ENCODE results near the gene RORC. TPM values are rescaled to one million over a fixed set of nuclear protein-coding genes. Genes with fewer than 3 reads are reported as not detected.

RORC gene
- total RNA-seq, 1 experiment from 2014 or later, result 0.44 TPM

DNA sequence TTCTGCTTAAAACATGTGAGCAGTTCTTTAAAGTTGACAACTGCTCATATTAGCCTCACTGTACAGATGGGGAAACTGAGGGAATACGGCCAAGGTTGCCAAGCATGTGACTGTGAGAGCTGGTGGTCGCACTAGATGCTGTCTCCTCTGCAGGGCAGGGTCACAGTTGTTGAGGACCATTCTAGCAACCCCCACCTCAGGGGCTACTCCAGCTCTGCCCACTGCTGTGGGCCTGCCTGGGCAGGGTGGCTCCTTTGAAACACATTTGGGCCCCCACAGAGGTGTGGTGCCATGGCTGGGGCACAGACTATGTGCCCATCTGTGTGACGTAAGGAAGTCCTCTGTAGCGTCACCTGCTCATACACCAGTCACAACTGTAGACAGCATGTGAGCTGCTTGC, 21.1 kb upstream of the RORC start (continued):
- TF ChIP-seq ZNF121 (CRISPR knock-in tag; IDR thresholded peaks at IDR 0.05) (no peak), TEAD4 (CRISPR knock-in tag; IDR thresholded peaks at IDR 0.05) (no peak)
- TF ChIP-seq, protein P1, sequence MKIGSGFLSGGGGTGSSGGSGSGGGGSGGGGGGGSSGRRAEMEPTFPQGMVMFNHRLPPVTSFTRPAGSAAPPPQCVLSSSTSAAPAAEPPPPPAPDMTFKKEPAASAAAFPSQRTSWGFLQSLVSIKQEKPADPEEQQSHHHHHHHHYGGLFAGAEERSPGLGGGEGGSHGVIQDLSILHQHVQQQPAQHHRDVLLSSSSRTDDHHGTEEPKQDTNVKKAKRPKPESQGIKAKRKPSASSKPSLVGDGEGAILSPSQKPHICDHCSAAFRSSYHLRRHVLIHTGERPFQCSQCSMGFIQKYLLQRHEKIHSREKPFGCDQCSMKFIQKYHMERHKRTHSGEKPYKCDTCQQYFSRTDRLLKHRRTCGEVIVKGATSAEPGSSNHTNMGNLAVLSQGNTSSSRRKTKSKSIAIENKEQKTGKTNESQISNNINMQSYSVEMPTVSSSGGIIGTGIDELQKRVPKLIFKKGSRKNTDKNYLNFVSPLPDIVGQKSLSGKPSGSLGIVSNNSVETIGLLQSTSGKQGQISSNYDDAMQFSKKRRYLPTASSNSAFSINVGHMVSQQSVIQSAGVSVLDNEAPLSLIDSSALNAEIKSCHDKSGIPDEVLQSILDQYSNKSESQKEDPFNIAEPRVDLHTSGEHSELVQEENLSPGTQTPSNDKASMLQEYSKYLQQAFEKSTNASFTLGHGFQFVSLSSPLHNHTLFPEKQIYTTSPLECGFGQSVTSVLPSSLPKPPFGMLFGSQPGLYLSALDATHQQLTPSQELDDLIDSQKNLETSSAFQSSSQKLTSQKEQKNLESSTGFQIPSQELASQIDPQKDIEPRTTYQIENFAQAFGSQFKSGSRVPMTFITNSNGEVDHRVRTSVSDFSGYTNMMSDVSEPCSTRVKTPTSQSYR (CRISPR knock-in tag; IDR thresholded peaks at IDR 0.05), result no peak

DNA sequence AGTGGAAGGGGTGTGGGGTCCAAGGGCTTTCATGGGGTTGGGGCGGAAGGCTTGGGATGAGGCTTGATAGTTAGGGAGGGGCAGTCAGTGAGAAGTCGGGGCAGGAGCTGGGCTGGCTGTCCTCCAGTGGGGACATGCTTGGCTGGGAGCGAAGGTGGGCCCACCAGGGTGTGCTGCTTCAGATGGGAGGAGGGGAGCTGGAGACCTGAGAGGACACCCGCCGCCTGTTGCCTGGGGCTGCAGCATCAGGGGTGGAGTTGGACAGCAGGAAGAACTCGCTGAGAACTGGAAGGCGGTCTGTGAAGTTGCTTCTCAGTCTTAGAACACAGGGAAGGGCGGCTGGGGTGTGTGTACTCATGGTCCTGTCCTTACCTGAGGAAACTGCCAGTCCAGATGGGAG, 20.3 kb upstream of the RORC start:
- DNase-seq (ENCODE audit: low spot score) (no peak), ATAC-seq (no peak)
- Mint-ChIP-seq H3K4me3 (no peak overlapping the region), H3K4me1 (no peaks in the 10 kb centered on the region), H3K27ac (no peak overlapping the region), H3K9me3 (no peaks in the 10 kb centered on the region), H3K27me3 (ENCODE audit: low read depth) (peaks cover 18% of the 10 kb centered on the region), H3K36me3 (no peaks in the 10 kb centered on the region)
- POLR2A ChIA-PET, result no interaction called here
- no peak for TF ChIP-seq IRF2 (CRISPR knock-in tag; IDR thresholded peaks at IDR 0.05; ENCODE audit: borderline replicate concordance, low read depth)
- TF ChIP-seq, protein P2, sequence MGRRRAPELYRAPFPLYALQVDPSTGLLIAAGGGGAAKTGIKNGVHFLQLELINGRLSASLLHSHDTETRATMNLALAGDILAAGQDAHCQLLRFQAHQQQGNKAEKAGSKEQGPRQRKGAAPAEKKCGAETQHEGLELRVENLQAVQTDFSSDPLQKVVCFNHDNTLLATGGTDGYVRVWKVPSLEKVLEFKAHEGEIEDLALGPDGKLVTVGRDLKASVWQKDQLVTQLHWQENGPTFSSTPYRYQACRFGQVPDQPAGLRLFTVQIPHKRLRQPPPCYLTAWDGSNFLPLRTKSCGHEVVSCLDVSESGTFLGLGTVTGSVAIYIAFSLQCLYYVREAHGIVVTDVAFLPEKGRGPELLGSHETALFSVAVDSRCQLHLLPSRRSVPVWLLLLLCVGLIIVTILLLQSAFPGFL (CRISPR knock-in tag; IDR thresholded peaks at IDR 0.05; ENCODE audit: borderline replicate concordance), result no peak
- TF ChIP-seq ZNF219 (CRISPR knock-in tag; IDR thresholded peaks at IDR 0.05; ENCODE audit: borderline replicate concordance), result no peak
- TF ChIP-seq, protein P3, sequence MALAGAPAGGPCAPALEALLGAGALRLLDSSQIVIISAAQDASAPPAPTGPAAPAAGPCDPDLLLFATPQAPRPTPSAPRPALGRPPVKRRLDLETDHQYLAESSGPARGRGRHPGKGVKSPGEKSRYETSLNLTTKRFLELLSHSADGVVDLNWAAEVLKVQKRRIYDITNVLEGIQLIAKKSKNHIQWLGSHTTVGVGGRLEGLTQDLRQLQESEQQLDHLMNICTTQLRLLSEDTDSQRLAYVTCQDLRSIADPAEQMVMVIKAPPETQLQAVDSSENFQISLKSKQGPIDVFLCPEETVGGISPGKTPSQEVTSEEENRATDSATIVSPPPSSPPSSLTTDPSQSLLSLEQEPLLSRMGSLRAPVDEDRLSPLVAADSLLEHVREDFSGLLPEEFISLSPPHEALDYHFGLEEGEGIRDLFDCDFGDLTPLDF (CRISPR knock-in tag; IDR thresholded peaks at IDR 0.05), result no peak
- no peak for TF ChIP-seq FOXK1 (CRISPR knock-in tag; IDR thresholded peaks at IDR 0.05)
- no peak for TF ChIP-seq NR2C2 (CRISPR knock-in tag; IDR thresholded peaks at IDR 0.05)
- TF ChIP-seq CREM (CRISPR knock-in tag; IDR thresholded peaks at IDR 0.05), result no peak
- TF ChIP-seq, protein P4, sequence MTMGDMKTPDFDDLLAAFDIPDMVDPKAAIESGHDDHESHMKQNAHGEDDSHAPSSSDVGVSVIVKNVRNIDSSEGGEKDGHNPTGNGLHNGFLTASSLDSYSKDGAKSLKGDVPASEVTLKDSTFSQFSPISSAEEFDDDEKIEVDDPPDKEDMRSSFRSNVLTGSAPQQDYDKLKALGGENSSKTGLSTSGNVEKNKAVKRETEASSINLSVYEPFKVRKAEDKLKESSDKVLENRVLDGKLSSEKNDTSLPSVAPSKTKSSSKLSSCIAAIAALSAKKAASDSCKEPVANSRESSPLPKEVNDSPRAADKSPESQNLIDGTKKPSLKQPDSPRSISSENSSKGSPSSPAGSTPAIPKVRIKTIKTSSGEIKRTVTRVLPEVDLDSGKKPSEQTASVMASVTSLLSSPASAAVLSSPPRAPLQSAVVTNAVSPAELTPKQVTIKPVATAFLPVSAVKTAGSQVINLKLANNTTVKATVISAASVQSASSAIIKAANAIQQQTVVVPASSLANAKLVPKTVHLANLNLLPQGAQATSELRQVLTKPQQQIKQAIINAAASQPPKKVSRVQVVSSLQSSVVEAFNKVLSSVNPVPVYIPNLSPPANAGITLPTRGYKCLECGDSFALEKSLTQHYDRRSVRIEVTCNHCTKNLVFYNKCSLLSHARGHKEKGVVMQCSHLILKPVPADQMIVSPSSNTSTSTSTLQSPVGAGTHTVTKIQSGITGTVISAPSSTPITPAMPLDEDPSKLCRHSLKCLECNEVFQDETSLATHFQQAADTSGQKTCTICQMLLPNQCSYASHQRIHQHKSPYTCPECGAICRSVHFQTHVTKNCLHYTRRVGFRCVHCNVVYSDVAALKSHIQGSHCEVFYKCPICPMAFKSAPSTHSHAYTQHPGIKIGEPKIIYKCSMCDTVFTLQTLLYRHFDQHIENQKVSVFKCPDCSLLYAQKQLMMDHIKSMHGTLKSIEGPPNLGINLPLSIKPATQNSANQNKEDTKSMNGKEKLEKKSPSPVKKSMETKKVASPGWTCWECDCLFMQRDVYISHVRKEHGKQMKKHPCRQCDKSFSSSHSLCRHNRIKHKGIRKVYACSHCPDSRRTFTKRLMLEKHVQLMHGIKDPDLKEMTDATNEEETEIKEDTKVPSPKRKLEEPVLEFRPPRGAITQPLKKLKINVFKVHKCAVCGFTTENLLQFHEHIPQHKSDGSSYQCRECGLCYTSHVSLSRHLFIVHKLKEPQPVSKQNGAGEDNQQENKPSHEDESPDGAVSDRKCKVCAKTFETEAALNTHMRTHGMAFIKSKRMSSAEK (CRISPR knock-in tag; IDR thresholded peaks at IDR 0.05; ENCODE audit: borderline replicate concordance), result no peak
- CTCF ChIA-PET, result interaction anchor here (1.3 kb wide), 1 partner anchor 149 kb away, joined by 3 read pairs; no protein-coding TSS in a partner anchor

DNA sequence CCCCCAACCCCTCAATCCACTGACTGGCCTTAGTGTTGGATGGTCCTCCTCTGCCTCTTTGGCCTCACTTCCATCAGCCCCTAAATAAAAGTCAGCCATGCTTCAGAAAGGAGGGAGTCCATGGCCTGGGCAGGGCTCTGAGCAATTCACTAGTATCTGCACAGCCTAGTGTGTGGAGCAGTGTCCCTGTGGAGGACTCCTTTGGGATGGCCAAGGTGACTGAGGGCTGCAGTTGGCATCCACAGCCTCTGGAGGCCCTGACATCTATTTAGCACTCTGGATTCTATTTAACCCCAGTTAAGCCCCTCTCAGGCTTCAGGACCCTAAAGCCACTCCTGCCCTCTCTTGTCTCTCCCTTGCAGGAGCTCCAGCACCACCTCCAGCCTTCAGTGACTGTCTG, 18.3 kb upstream of the RORC start:
- no peaks in the 10 kb centered on the region for H3K9me3 Mint-ChIP-seq
- H3K27me3 Mint-ChIP-seq (ENCODE audit: low read depth), result peaks cover 9% of the 10 kb centered on the region
- peaks cover 11% of the 10 kb centered on the region for H3K4me1 Mint-ChIP-seq
- ATAC-seq, result no peak
- no peaks in the 10 kb centered on the region; the same call in 1 of the 2 replicates for H3K36me3 Mint-ChIP-seq
- ChIA-PET POLR2A (no interaction called here), CTCF (no interaction called here)
- no peak overlapping the region for H3K4me3 Mint-ChIP-seq
- DNase-seq (ENCODE audit: low spot score), result no peak
- H3K27ac Mint-ChIP-seq, result no peak overlapping the region
- no peak for TF ChIP-seq NR1H2 (CRISPR knock-in tag; IDR thresholded peaks at IDR 0.05)
- TF ChIP-seq, protein P5, sequence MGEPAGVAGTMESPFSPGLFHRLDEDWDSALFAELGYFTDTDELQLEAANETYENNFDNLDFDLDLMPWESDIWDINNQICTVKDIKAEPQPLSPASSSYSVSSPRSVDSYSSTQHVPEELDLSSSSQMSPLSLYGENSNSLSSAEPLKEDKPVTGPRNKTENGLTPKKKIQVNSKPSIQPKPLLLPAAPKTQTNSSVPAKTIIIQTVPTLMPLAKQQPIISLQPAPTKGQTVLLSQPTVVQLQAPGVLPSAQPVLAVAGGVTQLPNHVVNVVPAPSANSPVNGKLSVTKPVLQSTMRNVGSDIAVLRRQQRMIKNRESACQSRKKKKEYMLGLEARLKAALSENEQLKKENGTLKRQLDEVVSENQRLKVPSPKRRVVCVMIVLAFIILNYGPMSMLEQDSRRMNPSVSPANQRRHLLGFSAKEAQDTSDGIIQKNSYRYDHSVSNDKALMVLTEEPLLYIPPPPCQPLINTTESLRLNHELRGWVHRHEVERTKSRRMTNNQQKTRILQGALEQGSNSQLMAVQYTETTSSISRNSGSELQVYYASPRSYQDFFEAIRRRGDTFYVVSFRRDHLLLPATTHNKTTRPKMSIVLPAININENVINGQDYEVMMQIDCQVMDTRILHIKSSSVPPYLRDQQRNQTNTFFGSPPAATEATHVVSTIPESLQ (CRISPR knock-in tag; IDR thresholded peaks at IDR 0.05), result no peak
- no peak for TF ChIP-seq ETV6 (CRISPR knock-in tag; IDR thresholded peaks at IDR 0.05)
- no peak for TF ChIP-seq RELA (CRISPR knock-in tag; IDR thresholded peaks at IDR 0.05; ENCODE audit: borderline replicate concordance)
- TF ChIP-seq, protein P6, sequence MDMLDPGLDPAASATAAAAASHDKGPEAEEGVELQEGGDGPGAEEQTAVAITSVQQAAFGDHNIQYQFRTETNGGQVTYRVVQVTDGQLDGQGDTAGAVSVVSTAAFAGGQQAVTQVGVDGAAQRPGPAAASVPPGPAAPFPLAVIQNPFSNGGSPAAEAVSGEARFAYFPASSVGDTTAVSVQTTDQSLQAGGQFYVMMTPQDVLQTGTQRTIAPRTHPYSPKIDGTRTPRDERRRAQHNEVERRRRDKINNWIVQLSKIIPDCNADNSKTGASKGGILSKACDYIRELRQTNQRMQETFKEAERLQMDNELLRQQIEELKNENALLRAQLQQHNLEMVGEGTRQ (CRISPR knock-in tag; IDR thresholded peaks at IDR 0.05), result no peak
- no peak for TF ChIP-seq HMGA2 (CRISPR knock-in tag; IDR thresholded peaks at IDR 0.05)
- no peak for TF ChIP-seq NFYB (CRISPR knock-in tag; conservative IDR thresholded peaks at IDR 0.05; ENCODE audit: low read depth)
- TF ChIP-seq TEAD4 (CRISPR knock-in tag; IDR thresholded peaks at IDR 0.05), result no peak
- TF ChIP-seq, protein P7, sequence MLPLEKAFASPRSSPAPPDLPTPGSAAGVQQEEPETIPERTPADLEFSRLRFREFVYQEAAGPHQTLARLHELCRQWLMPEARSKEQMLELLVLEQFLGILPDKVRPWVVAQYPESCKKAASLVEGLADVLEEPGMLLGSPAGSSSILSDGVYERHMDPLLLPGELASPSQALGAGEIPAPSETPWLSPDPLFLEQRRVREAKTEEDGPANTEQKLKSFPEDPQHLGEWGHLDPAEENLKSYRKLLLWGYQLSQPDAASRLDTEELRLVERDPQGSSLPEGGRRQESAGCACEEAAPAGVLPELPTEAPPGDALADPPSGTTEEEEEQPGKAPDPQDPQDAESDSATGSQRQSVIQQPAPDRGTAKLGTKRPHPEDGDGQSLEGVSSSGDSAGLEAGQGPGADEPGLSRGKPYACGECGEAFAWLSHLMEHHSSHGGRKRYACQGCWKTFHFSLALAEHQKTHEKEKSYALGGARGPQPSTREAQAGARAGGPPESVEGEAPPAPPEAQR (CRISPR knock-in tag; IDR thresholded peaks at IDR 0.05), result no peak
- TF ChIP-seq FOXK1 (CRISPR knock-in tag; IDR thresholded peaks at IDR 0.05), result no peak
- TF ChIP-seq GRHL2 (CRISPR knock-in tag; IDR thresholded peaks at IDR 0.05; ENCODE audit: insufficient replicate concordance, severe bottlenecking), result no peak

Data from WTC11 (cell line).